HG03095 (cell line): ENCODE results near the gene TMEM242.

Source experiments
- ATAC-seq: cut with Tn5 transposase; IDR thresholded peaks from one replicate; pipeline ENCODE4 v1.9.1; 2021; ENCODE audit warnings: moderate library complexity; ENCODE audit not compliant: unreplicated experiment

TMEM242 gene

GRCh38 chr6:157291356-157291755 lies 32.0 kb downstream of the TMEM242 start:
- no peak for ATAC-seq

GRCh38 chr6:157290797-157291196 lies 32.5 kb downstream of the TMEM242 start:
- no peak for ATAC-seq

GRCh38 chr6:157289764-157290163 lies 33.6 kb downstream of the TMEM242 start:
- no peak for ATAC-seq

- ATAC-seq = no peak
Observed at GRCh38 chr6:157288575-157288974, 34.7 kb downstream of the TMEM242 start.

- no peak for ATAC-seq
Observed at GRCh38 chr6:157287923-157288322, 35.4 kb downstream of the TMEM242 start.

- no peak for ATAC-seq
Observed at GRCh38 chr6:157287247-157287850, 36.0 kb downstream of the TMEM242 start.

GRCh38 chr6:157285422-157285779 lies 37.9 kb downstream of the TMEM242 start:
- ATAC-seq = no peak

GRCh38 chr6:157284738-157285421 lies 38.4 kb downstream of the TMEM242 start:
- no peak for ATAC-seq

- ATAC-seq = no peak
Observed at GRCh38 chr6:157283900-157284737, 39.2 kb downstream of the TMEM242 start.

GRCh38 chr6:157283330-157283898 lies 39.9 kb downstream of the TMEM242 start:
- ATAC-seq = no peak

- ATAC-seq = no peak
Observed at GRCh38 chr6:157282284-157282683, 41.0 kb downstream of the TMEM242 start.

GRCh38 chr6:157281570-157281969 lies 41.7 kb downstream of the TMEM242 start:
- ATAC-seq = no peak

GRCh38 chr6:157280947-157281346 lies 42.4 kb downstream of the TMEM242 start:
- ATAC-seq = no peak

- ATAC-seq = no peak
Observed at GRCh38 chr6:157280157-157280556, 43.2 kb downstream of the TMEM242 start.

- ATAC-seq = no peak
Observed at GRCh38 chr6:157278171-157278570, 45.1 kb downstream of the TMEM242 start.

- no peak for ATAC-seq
Observed at GRCh38 chr6:157276731-157277130, 46.6 kb downstream of the TMEM242 start.

GRCh38 chr6:157276134-157276532 lies 47.2 kb downstream of the TMEM242 start:
- ATAC-seq = no peak

- peak; percentile 91 for ATAC-seq
Observed at GRCh38 chr6:157274471-157275226, 48.7 kb downstream of the TMEM242 start.

- no peak for ATAC-seq
Observed at GRCh38 chr6:157273756-157274470, 49.4 kb downstream of the TMEM242 start.
